HepG2 (cell line): ENCODE results near the gene SURF2. TPM values are rescaled to one million over a fixed set of nuclear protein-coding genes. Genes with fewer than 3 reads are reported as not detected.
"Not testable (repeated sequence)": the region's sequence is repeated elsewhere in the genome, so short reads cannot be mapped to it uniquely, and the experiment has no call there.

Experiments
- ATAC-seq: fragments of 200-7000 bp; cut with Tn5 transposase; 3 replicates; pipeline ENCODE4 v1.9.1; 2020; ENCODE audit warnings: mild to moderate bottlenecking, moderate library complexity
- BruUV-seq: library from RNA; stranded (reverse); fragments of 400-500 nt; replicated peaks from 2 replicates; lab custom pipeline; 2021; lab: Mats Ljungman, UMichigan
- CTCF ChIA-PET: fragments of 300-600 bp; formaldehyde crosslinking; extraction: SDS; loops from one replicate; lab custom pipeline; 2021; ENCODE audit warnings: low total read pairs, inconsistent platforms, low intra/inter-chr PET ratio; lab: Yijun Ruan, JAX
- POLR2A ChIA-PET: fragments of 350-600 bp; sonication (Branson Sonifier 250); formaldehyde crosslinking; loops from one replicate; lab custom pipeline; 2020; ENCODE audit warnings: antibody characterized with exemption, inconsistent platforms; lab: Yijun Ruan, JAX
- DNase-seq: peaks from one replicate; pipeline ENCODE4 v3.0.0-alpha.2; 2015; ENCODE audit warnings: low spot score
- FAIRE-seq: peaks from 3 replicates; lab custom pipeline; 2011; peaks lifted over from hg19 to GRCh38; lab: Jason Lieb, UNC
- H2AFZ ChIP-seq: one replicate; pipeline ENCODE4 v1.6.1; 2011; ENCODE audit warnings: low read length, inconsistent platforms
- H3K27ac ChIP-seq: fragments of 300-600 bp; 3 replicates; pipeline ENCODE4 v1.8.0; 2011; ENCODE audit warnings: mixed run types, mild to moderate bottlenecking, mixed read lengths, low read length, inconsistent platforms; ENCODE audit not compliant: insufficient read depth; ENCODE audit errors: extremely low read length
- H3K27me3 ChIP-seq, 2 experiments: fragments of 200-600 bp in 1 of 2; 2 replicates in 1 of 2; 3 replicates in 1 of 2; pipeline versions ENCODE4 v1.6.0 to v1.8.0; 2011; ENCODE audit warnings: low read length in 2 of 2, mild to moderate bottlenecking in 2 of 2, moderate library complexity in 2 of 2, inconsistent platforms in 1 of 2; ENCODE audit not compliant: insufficient read depth in 2 of 2, control insufficient read depth in 1 of 2
- H3K36me3 ChIP-seq, 2 experiments: fragments of 200-600 bp in 1 of 2; replicated peaks in 1 of 2; 2 replicates in 1 of 2; 3 replicates in 1 of 2; pipeline versions ENCODE4 v1.5.1 to v1.8.0; 2011; ENCODE audit warnings: low read length in 2 of 2, inconsistent platforms in 1 of 2; ENCODE audit not compliant: insufficient read depth in 2 of 2, control insufficient read depth in 1 of 2
- H3K4me1 ChIP-seq: 2 replicates; pipeline ENCODE4 v1.5.1; 2012; ENCODE audit warnings: low read length, inconsistent platforms; ENCODE audit not compliant: insufficient read depth
- H3K4me2 ChIP-seq: 2 replicates; pipeline ENCODE4 v1.6.0; 2011; ENCODE audit warnings: low read depth, low read length, inconsistent platforms
- H3K4me3 ChIP-seq, 3 experiments: fragments of 200-600 bp in 1 of 3; sonication (generic), shearing (Covaris generic) in 1 of 3; replicated peaks in 1 of 3; 2 replicates each; pipeline ENCODE4 v1.5.1; 2011 to 2016; ENCODE audit warnings: low read length in 3 of 3, inconsistent platforms in 2 of 3, low read depth in 2 of 3, mild to moderate bottlenecking in 2 of 3, control low read depth in 1 of 3, mixed read lengths in 1 of 3; ENCODE audit not compliant: insufficient read depth in 1 of 3
- H3K79me2 ChIP-seq: one replicate; pipeline ENCODE4 v1.6.1; 2011; ENCODE audit warnings: low read length, inconsistent platforms; ENCODE audit not compliant: insufficient read depth
- H3K9ac ChIP-seq: 2 replicates; pipeline ENCODE4 v1.6.0; 2011; ENCODE audit warnings: mild to moderate bottlenecking, low read depth, low read length, inconsistent platforms; ENCODE audit not compliant: insufficient read depth
- H3K9me3 ChIP-seq: 2 replicates; pipeline ENCODE4 v1.5.1; 2012; ENCODE audit warnings: mild to moderate bottlenecking, low read length
- H4K20me1 ChIP-seq: 2 replicates; pipeline ENCODE4 v1.6.0; 2011; ENCODE audit warnings: inconsistent platforms, mild to moderate bottlenecking, low read length, moderate library complexity; ENCODE audit not compliant: insufficient read depth
- MNT ChIP-seq: fragments of 450-650 bp; IDR thresholded peaks from 2 replicates; pipeline ENCODE4 v1.6.1; 2016
- NCOA5 ChIP-seq: sonication (generic); formaldehyde crosslinking; IDR thresholded peaks from 2 replicates; pipeline ENCODE4 v1.4.0; 2020; ENCODE audit warnings: missing genetic modification reagents
- ZKSCAN5 ChIP-seq: sonication (generic); formaldehyde crosslinking; IDR thresholded peaks from 2 replicates; pipeline ENCODE4 v1.5.1; 2020; ENCODE audit warnings: mild to moderate bottlenecking, missing genetic modification reagents
- ZNF317 ChIP-seq: sonication (generic); formaldehyde crosslinking; IDR thresholded peaks from 2 replicates; pipeline ENCODE4 v1.5.0; 2020; ENCODE audit warnings: mild to moderate bottlenecking, missing genetic modification reagents
- ZNF510 ChIP-seq: sonication (generic); formaldehyde crosslinking; IDR thresholded peaks from 2 replicates; pipeline ENCODE4 v1.4.0; 2020; ENCODE audit warnings: low read depth, mild to moderate bottlenecking, missing genetic modification reagents
- WGBS: methylation state at CpG from one replicate; pipeline ENCODE4 v1.1.6; 2017; ENCODE audit warnings: low lambda C conversion rate; 5-methylcytosine and 5-hydroxymethylcytosine counted together
- in situ Hi-C: cut with HindIII; loops from 2 replicates; pipeline ENCODE4 v1.10.0; 2017; ENCODE audit warnings: low pct_unique_long_range_greater_than_20kb; ENCODE audit not compliant: extremely low pct_ligation_motif_present
- intact Hi-C: fragments of 100-400 bp; cut with micrococcal nuclease; formaldehyde crosslinking; loops from one replicate; pipeline ENCODE4 v1.10.0; 2022; ENCODE audit not compliant: unreplicated experiment
- polyA plus RNA-seq, 8 experiments: library from polyadenylated mRNA; depleted of rRNA in 3 of 8; stranded (reverse) in 7 of 8; unstranded in 1 of 8; fragments of >200 nt; fragmentation: Illumina TruSeq in 4 of 8; extraction: Trizol in 4 of 8; gene quantifications; 2 replicates each; pipeline versions ENCODE4 v1.2.1 to v1.2.3, GENCODE V29; 2011 to 2016; ENCODE audit warnings: low read depth in 4 of 8, missing spikeins in 1 of 8, mixed read lengths in 1 of 8; ENCODE audit not compliant: insufficient read depth in 1 of 8
- total RNA-seq, 5 experiments: library from RNA; depleted of rRNA; stranded (reverse); fragments of >200 nt; fragmentation: Illumina TruSeq; extraction: Trizol; gene quantifications; 2 replicates each; pipeline ENCODE4 v1.2.3, GENCODE V29; 2016; ENCODE audit warnings: low read depth in 1 of 5

SURF2 gene
- total and polyA plus RNA-seq, 2 of the 13 experiments (the other 11 are each of a cell fraction or from before 2014, with no cell fraction given): 6.3 to 13.6 TPM

- no peak for TF ChIP-seq ZNF510 (CRISPR knock-in tag)
Observed at GRCh38 chr9:133307301-133307700, 49.0 kb upstream of the SURF2 start (continued).

GRCh38 chr9:133309608-133310007, 46.7 kb upstream of the SURF2 start:
- DNase-seq (no peak), ATAC-seq (no peak), FAIRE-seq (no peak)
- Histone ChIP-seq H3K4me1 (no peaks in the 10 kb centered on the region), H3K36me3 (no peaks in the 10 kb centered on the region), H3K4me3 (no peak overlapping the region), H3K9ac (no peak overlapping the region), H3K9me3 (no peaks in the 10 kb centered on the region), H3K4me2 (no peak overlapping the region), H4K20me1 (no peaks in the 10 kb centered on the region), H3K27me3 (peaks cover 0 to 14% of the 10 kb centered on the region in 2 experiments; a peak in 2 of 5 replicates), H3K27ac (no peak overlapping the region), H2AFZ (no peak overlapping the region), H3K79me2 (no peaks in the 10 kb centered on the region)
- TF ChIP-seq ZKSCAN5 (CRISPR knock-in tag) (no peak), ZNF317 (CRISPR knock-in tag) (peak; percentile 97)
- no TSS peak for BruUV-seq
- intact Hi-C loops: no loop called here
- WGBS: 44% methylated on average over 6 of the region's 6 CpGs
- CTCF ChIA-PET: no interaction called here
- POLR2A ChIA-PET: no interaction called here
- in situ Hi-C loops: no loop called here

GRCh38 chr9:133315997-133316396, 40.4 kb upstream of the SURF2 start:
- H3K4me1 ChIP-seq: no peaks in the 10 kb centered on the region
- H3K27ac ChIP-seq: no peak overlapping the region
- POLR2A ChIA-PET: no interaction called here
- TF ChIP-seq MNT (0 out of 2 replicates have a peak, but pooled peaks have one; percentile 15), NCOA5 (CRISPR knock-in tag) (no peak)
- TF ChIP-seq, all 625 proteins: peak for 1
- CTCF ChIA-PET: no interaction called here
- H3K27me3 ChIP-seq: 0 out of 5 replicates have a peak, but pooled peaks cover 0 to 2% of the 10 kb centered on the region in 2 experiments
- H3K79me2 ChIP-seq: no peaks in the 10 kb centered on the region
- H3K4me2 ChIP-seq: no peak overlapping the region
- intact Hi-C loops (no loop called here), in situ Hi-C loops (no loop called here)
- WGBS: 37% methylated on average over 2 of the region's 2 CpGs
- no peak for DNase-seq
- no peak overlapping the region for H3K9ac ChIP-seq
- no peaks in the 10 kb centered on the region for H3K36me3 ChIP-seq
- ATAC-seq: no peak
- H2AFZ ChIP-seq: no peak overlapping the region
- no peak for FAIRE-seq
- no TSS peak for BruUV-seq
- H3K4me3 ChIP-seq: no peak overlapping the region
- H4K20me1 ChIP-seq: no peaks in the 10 kb centered on the region
- H3K9me3 ChIP-seq: no peaks in the 10 kb centered on the region

- BruUV-seq, H3K9ac ChIP-seq, POLR2A ChIA-PET, H3K36me3 ChIP-seq, H3K9me3 ChIP-seq, H3K4me1 ChIP-seq, DNase-seq, H3K27ac ChIP-seq, H3K79me2 ChIP-seq, H3K4me3 ChIP-seq, H4K20me1 ChIP-seq, H3K4me2 ChIP-seq, H2AFZ ChIP-seq, H3K27me3 ChIP-seq, intact Hi-C loops, in situ Hi-C loops, FAIRE-seq, ATAC-seq, CTCF ChIA-PET: not testable (repeated sequence)
- 10% methylated on average over 7 of the region's 13 CpGs for WGBS
Observed at GRCh38 chr9:133317551-133317950, 38.8 kb upstream of the SURF2 start.
